Bronchial epithelial cell (primary cell): ENCODE measurements around the gene PTGES3. TPM values are rescaled to one million over a fixed set of nuclear protein-coding genes. Genes with fewer than 3 reads are reported as not detected.
"Not testable (repeated sequence)": the region's sequence is repeated elsewhere in the genome, so short reads cannot be mapped to it uniquely, and the experiment has no call there.

Experiments used
- DNase-seq: peaks from one replicate; pipeline ENCODE4 v3.0.0-alpha.2; 2010; ENCODE audit warnings: low read depth
- FAIRE-seq: peaks from 2 replicates; lab custom pipeline; 2011; peaks lifted over from hg19 to GRCh38; lab: Jason Lieb, UNC
- H3K27me3 ChIP-seq: 2 replicates; pipeline ENCODE4 v1.5.1; 2011; ENCODE audit warnings: low read length; ENCODE audit not compliant: control insufficient read depth, insufficient read depth
- H3K36me3 ChIP-seq: 2 replicates; pipeline ENCODE4 v1.5.1; 2011; ENCODE audit warnings: low read length; ENCODE audit not compliant: control insufficient read depth, insufficient read depth
- H3K4me3 ChIP-seq: 2 replicates; pipeline ENCODE4 v1.5.1; 2011; ENCODE audit warnings: mild to moderate bottlenecking, low read depth, low read length, control low read depth
- CTCF ChIP-seq: IDR thresholded peaks from 2 replicates; pipeline ENCODE4 v1.5.1; 2011; ENCODE audit warnings: mild to moderate bottlenecking, moderate library complexity, low read length, control low read depth, inconsistent platforms; ENCODE audit not compliant: insufficient read depth, severe bottlenecking
- total RNA-seq: library from RNA; depleted of rRNA; stranded (reverse); fragments of >200 nt; gene quantifications from 2 replicates; pipeline ENCODE4 v1.2.1, GENCODE V29; 2014

Gene PTGES3
- total RNA-seq, 1 donor from 2014 or later, result 58.4 TPM

- no peak for TF ChIP-seq CTCF
- no peaks in the 10 kb centered on the region for H3K27me3 ChIP-seq
- FAIRE-seq, result no peak
- H3K36me3 ChIP-seq, result peaks cover 33% of the 10 kb centered on the region
- no peak overlapping the region for H3K4me3 ChIP-seq
- no peak for DNase-seq
Observed at GRCh38 chr12:56716458-56716857, 28.4 kb upstream of the PTGES3 start.

GRCh38 chr12:56715798-56716197, 27.7 kb upstream of the PTGES3 start:
- no peaks in the 10 kb centered on the region for H3K27me3 ChIP-seq
- FAIRE-seq, result no peak
- no peak overlapping the region for H3K4me3 ChIP-seq
- no peak for DNase-seq
- H3K36me3 ChIP-seq, result peaks cover 28% of the 10 kb centered on the region
- TF ChIP-seq CTCF, result no peak

- DNase-seq (peak; percentile 39), FAIRE-seq (no peak)
- Histone ChIP-seq H3K4me3 (no peak overlapping the region), H3K27me3 (no peaks in the 10 kb centered on the region), H3K36me3 (peaks cover 22% of the 10 kb centered on the region)
- no peak for TF ChIP-seq CTCF
Observed at GRCh38 chr12:56714431-56714929, 26.4 kb upstream of the PTGES3 start.

GRCh38 chr12:56713345-56713744, 25.3 kb upstream of the PTGES3 start:
- peaks cover 18% of the 10 kb centered on the region for H3K36me3 ChIP-seq
- FAIRE-seq (no peak), DNase-seq (peak; percentile 29)
- H3K4me3 ChIP-seq, result no peak overlapping the region
- TF ChIP-seq CTCF, result no peak
- no peaks in the 10 kb centered on the region for H3K27me3 ChIP-seq

- DNase-seq, result no peak
- Histone ChIP-seq H3K4me3 (no peak overlapping the region), H3K36me3 (peaks cover 5% of the 10 kb centered on the region), H3K27me3 (no peaks in the 10 kb centered on the region)
- FAIRE-seq, result no peak
- TF ChIP-seq CTCF, result no peak
Observed at GRCh38 chr12:56709759-56710376, 21.8 kb upstream of the PTGES3 start.

GRCh38 chr12:56704522-56704921, 16.4 kb upstream of the PTGES3 start:
- not testable (repeated sequence) for H3K36me3 ChIP-seq, FAIRE-seq, H3K4me3 ChIP-seq, DNase-seq, H3K27me3 ChIP-seq
